ENCODE measurements around the gene NKX2-2.

NKX2-2 gene

GRCh38 chr20:21521596-21522480 lies 8.0 kb upstream of the NKX2-2 start (continued):
- TF ChIP-seq PRDM4 (tag by site-specific recombination; IDR thresholded peaks at IDR 0.05), result 0 out of 2 replicates have a peak, but pooled peaks have one; percentile 6
- TF ChIP-seq ZNF626 (tag by site-specific recombination; IDR thresholded peaks at IDR 0.05), result no peak
- TF ChIP-seq GLIS1 (tag by site-specific recombination; IDR thresholded peaks at IDR 0.05), result peak; percentile 89
- TF ChIP-seq ZBTB20 (tag by site-specific recombination; IDR thresholded peaks at IDR 0.05), result peak; percentile 77
- TF ChIP-seq, protein P1, sequence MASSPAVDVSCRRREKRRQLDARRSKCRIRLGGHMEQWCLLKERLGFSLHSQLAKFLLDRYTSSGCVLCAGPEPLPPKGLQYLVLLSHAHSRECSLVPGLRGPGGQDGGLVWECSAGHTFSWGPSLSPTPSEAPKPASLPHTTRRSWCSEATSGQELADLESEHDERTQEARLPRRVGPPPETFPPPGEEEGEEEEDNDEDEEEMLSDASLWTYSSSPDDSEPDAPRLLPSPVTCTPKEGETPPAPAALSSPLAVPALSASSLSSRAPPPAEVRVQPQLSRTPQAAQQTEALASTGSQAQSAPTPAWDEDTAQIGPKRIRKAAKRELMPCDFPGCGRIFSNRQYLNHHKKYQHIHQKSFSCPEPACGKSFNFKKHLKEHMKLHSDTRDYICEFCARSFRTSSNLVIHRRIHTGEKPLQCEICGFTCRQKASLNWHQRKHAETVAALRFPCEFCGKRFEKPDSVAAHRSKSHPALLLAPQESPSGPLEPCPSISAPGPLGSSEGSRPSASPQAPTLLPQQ (tag by site-specific recombination; IDR thresholded peaks at IDR 0.05), result 0 out of 2 replicates have a peak, but pooled peaks have one; percentile 15
- TF ChIP-seq ZNF157 (tag by site-specific recombination; IDR thresholded peaks at IDR 0.05), result no peak
- TF ChIP-seq ZBTB10 (tag by site-specific recombination; IDR thresholded peaks at IDR 0.05), result peak; percentile 32; the same call in 1 of the 2 replicates
- no peak for TF ChIP-seq ZNF133 (tag by site-specific recombination; IDR thresholded peaks at IDR 0.05)
- TF ChIP-seq ZNF513 (tag by site-specific recombination; IDR thresholded peaks at IDR 0.05), result no peak
- TF ChIP-seq ZNF398 (tag by site-specific recombination; IDR thresholded peaks at IDR 0.05), result peak; percentile 89
- TF ChIP-seq ZNF658 (tag by site-specific recombination; IDR thresholded peaks at IDR 0.05), result no peak
- peak; percentile 14; the same call in 1 of the 2 replicates for TF ChIP-seq ZNF76 (tag by site-specific recombination; IDR thresholded peaks at IDR 0.05; ENCODE audit: borderline replicate concordance, low read depth)
- peak; percentile 67 for TF ChIP-seq SP2 (tag by site-specific recombination; IDR thresholded peaks at IDR 0.05)
- no peak for TF ChIP-seq ZNF843 (tag by site-specific recombination; IDR thresholded peaks at IDR 0.05)
- TF ChIP-seq, protein P2, sequence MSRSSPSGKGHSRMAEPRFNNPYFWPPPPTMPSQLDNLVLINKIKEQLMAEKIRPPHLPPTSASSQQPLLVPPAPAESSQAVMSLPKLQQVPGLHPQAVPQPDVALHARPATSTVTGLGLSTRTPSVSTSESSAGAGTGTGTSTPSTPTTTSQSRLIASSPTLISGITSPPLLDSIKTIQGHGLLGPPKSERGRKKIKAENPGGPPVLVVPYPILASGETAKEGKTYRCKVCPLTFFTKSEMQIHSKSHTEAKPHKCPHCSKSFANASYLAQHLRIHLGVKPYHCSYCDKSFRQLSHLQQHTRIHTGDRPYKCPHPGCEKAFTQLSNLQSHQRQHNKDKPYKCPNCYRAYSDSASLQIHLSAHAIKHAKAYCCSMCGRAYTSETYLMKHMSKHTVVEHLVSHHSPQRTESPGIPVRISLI (tag by site-specific recombination; IDR thresholded peaks at IDR 0.05), result no peak
- no peak for TF ChIP-seq ZNF112 (tag by site-specific recombination; IDR thresholded peaks at IDR 0.05)
- no peak for TF ChIP-seq ZNF571 (tag by site-specific recombination; IDR thresholded peaks at IDR 0.05)
- TF ChIP-seq FEZF1 (tag by site-specific recombination; IDR thresholded peaks at IDR 0.05), result peak; percentile 37; the same call in 1 of the 2 replicates
- peak; percentile 92 for TF ChIP-seq ZBTB26 (tag by site-specific recombination; optimal IDR thresholded peaks at IDR 0.05)
- TF ChIP-seq ZSCAN5A (tag by site-specific recombination; IDR thresholded peaks at IDR 0.05), result 0 out of 2 replicates have a peak, but pooled peaks have one; percentile 36
- peak; percentile 63; the same call in 1 of the 2 replicates for TF ChIP-seq ZBTB48 (tag by site-specific recombination; IDR thresholded peaks at IDR 0.05)
- 0 out of 2 replicates have a peak, but pooled peaks have one; percentile 39 for TF ChIP-seq SCRT2 (tag by site-specific recombination; IDR thresholded peaks at IDR 0.05)
- peak; percentile 69; the same call in 1 of the 2 replicates for TF ChIP-seq KLF8 (tag by site-specific recombination; IDR thresholded peaks at IDR 0.05)
